Activated CD8-positive, alpha-beta T cell treated with anti-CD3 and anti-CD28 coated beads, Interleukin-2, amount 10 ng/mL, durations not matched to agents 7 days and 5 days (primary cell): ENCODE results near the gene OPN3. TPM values are rescaled to one million over a fixed set of nuclear protein-coding genes. Genes with fewer than 3 reads are reported as not detected.
A peak's percentile ranks its signal among the peaks of the same experiment; 100 is the strongest.

Experiments
- ATAC-seq: fragments of 150-1000 bp; cut with Tn5 transposase; one replicate; pipeline ENCODE4 v1.10.0; 2021; ENCODE audit warnings: moderate library complexity
- CTCF ChIA-PET: fragments of 350-600 bp; sonication (Branson Sonifier 250); formaldehyde crosslinking; loops from one replicate; lab custom pipeline; 2021; ENCODE audit warnings: antibody characterized with exemption; lab: Charles Lee
- POLR2A ChIA-PET: fragments of 350-600 bp; sonication (Branson Sonifier 250); formaldehyde crosslinking; loops from one replicate; lab custom pipeline; 2021; ENCODE audit warnings: antibody characterized with exemption; lab: Charles Lee
- DNase-seq: peaks from one replicate; pipeline ENCODE4 v3.0.0-alpha.2; 2020
- H3K27ac Mint-ChIP-seq: one replicate; pipeline ENCODE4 v1.8.0; 2021; ENCODE audit warnings: mild to moderate bottlenecking, mixed read lengths
- H3K27me3 Mint-ChIP-seq: one replicate; pipeline ENCODE4 v1.8.0; 2021; ENCODE audit warnings: low read depth, mixed read lengths
- H3K36me3 Mint-ChIP-seq: one replicate; pipeline ENCODE4 v1.8.0; 2021; ENCODE audit warnings: low read depth, mixed read lengths
- H3K4me1 Mint-ChIP-seq: one replicate; pipeline ENCODE4 v1.8.0; 2021; ENCODE audit warnings: low read depth, mixed read lengths
- H3K4me3 Mint-ChIP-seq: one replicate; pipeline ENCODE4 v1.8.0; 2021; ENCODE audit warnings: mild to moderate bottlenecking, mixed read lengths
- H3K9me3 Mint-ChIP-seq: one replicate; pipeline ENCODE4 v1.8.0; 2022; ENCODE audit warnings: mixed read lengths; ENCODE audit not compliant: insufficient read depth
- total RNA-seq, 2 experiments: library from RNA; stranded (reverse); gene quantifications; one replicate each; pipeline ENCODE4 v1.2.3, GENCODE V29; 2021

Gene OPN3
- total RNA-seq, 2 experiments from 2014 or later: 15.2 to 15.9 TPM

DNA sequence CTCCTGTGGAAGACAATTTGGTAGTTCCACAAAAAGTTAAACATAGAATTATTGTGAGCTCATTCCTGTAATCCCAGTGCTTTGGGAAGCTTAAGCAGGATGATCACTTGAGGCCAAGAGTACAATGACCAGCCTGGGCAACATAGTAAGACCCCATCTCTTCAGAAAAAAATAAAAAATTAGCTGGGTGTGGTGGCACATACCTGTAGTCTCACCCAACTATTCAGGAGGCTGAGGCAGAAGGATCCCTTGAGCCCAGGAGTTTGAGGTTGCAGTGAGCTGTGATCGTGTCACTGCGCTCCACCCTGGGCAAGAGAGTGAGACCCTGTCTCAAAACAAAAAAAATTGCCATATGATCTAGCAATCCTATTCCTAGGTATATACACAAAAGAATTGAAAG lies 4.1 kb upstream of the OPN3 start:
- ChIA-PET POLR2A (no interaction called here), CTCF (interaction anchor here (1.6 kb wide), 1 partner anchor 33 kb away, joined by 4 read pairs; no protein-coding TSS in a partner anchor)
- Mint-ChIP-seq H3K27me3 (no peaks in the 10 kb centered on the region), H3K36me3 (peaks cover 4% of the 10 kb centered on the region), H3K4me1 (peaks cover 8% of the 10 kb centered on the region), H3K9me3 (no peaks in the 10 kb centered on the region), H3K27ac (no peak overlapping the region), H3K4me3 (no peak overlapping the region)
- ATAC-seq (no peak), DNase-seq (no peak)

DNA sequence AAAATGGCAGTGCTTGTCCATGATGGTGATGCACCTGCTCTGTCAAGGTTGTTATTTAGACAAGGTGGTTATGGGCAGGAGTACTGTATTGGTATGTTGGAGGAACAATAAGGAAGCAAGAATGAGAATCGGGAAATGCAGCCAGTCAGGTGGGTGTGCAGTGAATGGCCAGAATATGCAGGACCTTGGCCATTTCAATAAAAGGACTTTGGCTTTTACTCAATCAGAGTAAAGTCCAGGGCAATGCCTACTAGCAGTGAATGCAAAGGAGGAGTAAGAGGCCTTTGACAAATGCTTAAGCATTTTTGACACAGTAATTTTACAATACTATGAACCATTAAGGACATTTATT lies 2.4 kb upstream of the OPN3 start:
- peaks cover 23% of the 10 kb centered on the region for H3K4me1 Mint-ChIP-seq
- H3K27ac Mint-ChIP-seq: no peak overlapping the region
- ATAC-seq: no peak
- DNase-seq: no peak
- H3K9me3 Mint-ChIP-seq: no peaks in the 10 kb centered on the region
- peaks cover 13% of the 10 kb centered on the region for H3K36me3 Mint-ChIP-seq
- POLR2A ChIA-PET: interaction anchor here (1.0 kb wide), 1 partner anchor 35 kb away, joined by 5 read pairs; no protein-coding TSS in a partner anchor
- CTCF ChIA-PET: no interaction called here
- no peak overlapping the region for H3K4me3 Mint-ChIP-seq
- H3K27me3 Mint-ChIP-seq: no peaks in the 10 kb centered on the region

DNA sequence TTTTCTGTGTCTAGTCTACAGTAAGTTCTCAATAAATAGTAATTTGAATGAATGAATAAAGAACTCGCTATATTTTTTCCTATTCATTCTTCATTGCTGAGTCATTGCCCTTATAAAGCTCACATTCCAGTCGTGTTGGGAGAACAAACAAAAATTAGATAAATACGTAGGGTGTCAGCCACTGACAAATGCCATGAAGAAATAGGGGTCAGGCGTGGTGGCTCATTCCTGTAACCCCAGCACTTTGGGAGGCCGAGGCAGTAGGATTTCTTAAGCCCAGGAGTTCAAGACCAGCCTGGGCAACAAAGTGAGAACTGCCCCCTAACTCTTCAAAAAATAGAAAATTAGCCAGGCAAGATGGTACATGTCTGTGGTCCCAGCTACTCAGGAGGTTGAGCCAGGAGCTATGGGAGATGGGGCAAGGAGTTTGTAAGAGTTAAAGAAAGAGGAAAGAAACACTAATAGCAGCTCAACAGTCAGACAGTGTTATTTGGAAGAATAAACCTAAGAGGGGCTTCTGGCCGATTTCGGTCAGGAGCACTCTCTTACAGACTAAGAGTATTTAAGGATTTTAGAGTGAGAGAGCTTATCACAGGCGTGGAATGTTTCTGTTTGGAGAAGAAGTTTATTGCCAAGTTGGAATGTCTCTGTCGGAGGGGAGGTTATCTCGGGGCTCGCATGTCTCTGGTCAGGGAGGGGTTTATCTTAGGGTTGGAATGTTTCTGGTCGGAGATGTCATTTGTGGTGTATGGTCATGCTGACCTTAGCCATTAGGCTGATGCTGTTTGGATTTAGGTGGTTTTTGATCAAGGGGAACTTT lies 1.8 kb upstream of the OPN3 start:
- H3K27ac Mint-ChIP-seq: no peak overlapping the region
- H3K36me3 Mint-ChIP-seq: peaks cover 17% of the 10 kb centered on the region
- ChIA-PET POLR2A (interaction anchor here (1.0 to 2.6 kb wide), 3 partner anchors 35 to 206 kb away, joined by 5 to 12 read pairs (median 6); partner anchors contain the start of genes EXO1 and FH), CTCF (interaction anchor here (0.9 kb wide), 1 partner anchor 15 kb away, joined by 6 read pairs; no protein-coding TSS in a partner anchor)
- H3K4me3 Mint-ChIP-seq: no peak overlapping the region
- ATAC-seq: no peak
- no peaks in the 10 kb centered on the region for H3K27me3 Mint-ChIP-seq
- H3K9me3 Mint-ChIP-seq: no peaks in the 10 kb centered on the region
- peaks cover 28% of the 10 kb centered on the region for H3K4me1 Mint-ChIP-seq
- no peak for DNase-seq

DNA sequence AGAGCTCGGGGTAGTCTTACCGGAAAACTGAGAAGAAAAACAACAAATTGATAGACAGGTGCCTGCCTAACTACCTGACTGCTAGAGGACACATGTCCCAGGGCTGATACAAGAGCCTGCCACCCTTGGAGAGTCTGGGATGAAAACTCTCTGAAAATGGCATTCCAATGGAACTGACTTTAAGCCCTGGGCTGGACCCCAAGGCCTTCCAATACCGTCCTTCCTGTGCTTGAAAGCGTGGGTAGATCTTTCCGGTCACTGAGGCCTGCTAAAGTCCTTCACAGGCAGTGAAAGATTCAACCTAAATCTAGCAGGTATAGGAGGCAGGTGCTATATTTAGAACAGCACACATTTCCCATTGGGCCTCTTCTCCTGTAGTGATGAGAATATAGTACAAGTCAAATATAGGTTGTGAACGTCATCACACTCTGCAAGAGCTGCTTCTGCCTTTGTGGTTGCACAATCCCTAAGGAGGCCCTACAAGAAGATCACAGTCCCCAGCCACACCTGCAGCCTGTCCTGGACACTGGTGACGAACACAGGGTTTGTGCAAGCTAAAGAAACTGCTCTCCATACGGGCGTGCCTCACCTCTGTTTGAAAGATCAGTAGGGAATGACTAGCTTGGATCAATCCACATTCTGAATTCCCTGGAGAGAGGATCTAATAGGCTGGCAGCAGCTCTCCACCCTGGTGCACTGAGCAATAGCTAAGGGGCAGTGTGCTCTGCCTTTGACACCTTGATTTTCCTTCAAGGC lies 876 bp upstream of the OPN3 start:
- Mint-ChIP-seq H3K9me3 (no peaks in the 10 kb centered on the region), H3K27me3 (no peaks in the 10 kb centered on the region), H3K36me3 (peaks cover 22% of the 10 kb centered on the region), H3K27ac (peak overlapping the region; percentile 78), H3K4me3 (peak overlapping the region; percentile 67), H3K4me1 (peaks cover 32% of the 10 kb centered on the region)
- CTCF ChIA-PET: interaction anchor here (0.9 to 1.5 kb wide), 3 partner anchors 11 to 14 kb away, joined by 5 to 8 read pairs (median 6); no protein-coding TSS in a partner anchor
- POLR2A ChIA-PET: interaction anchor here (1.0 to 2.6 kb wide), 5 partner anchors 14 to 207 kb away, joined by 3 to 12 read pairs (median 5); partner anchors contain the start of genes EXO1 and FH
- ATAC-seq (no peak), DNase-seq (no peak)

DNA sequence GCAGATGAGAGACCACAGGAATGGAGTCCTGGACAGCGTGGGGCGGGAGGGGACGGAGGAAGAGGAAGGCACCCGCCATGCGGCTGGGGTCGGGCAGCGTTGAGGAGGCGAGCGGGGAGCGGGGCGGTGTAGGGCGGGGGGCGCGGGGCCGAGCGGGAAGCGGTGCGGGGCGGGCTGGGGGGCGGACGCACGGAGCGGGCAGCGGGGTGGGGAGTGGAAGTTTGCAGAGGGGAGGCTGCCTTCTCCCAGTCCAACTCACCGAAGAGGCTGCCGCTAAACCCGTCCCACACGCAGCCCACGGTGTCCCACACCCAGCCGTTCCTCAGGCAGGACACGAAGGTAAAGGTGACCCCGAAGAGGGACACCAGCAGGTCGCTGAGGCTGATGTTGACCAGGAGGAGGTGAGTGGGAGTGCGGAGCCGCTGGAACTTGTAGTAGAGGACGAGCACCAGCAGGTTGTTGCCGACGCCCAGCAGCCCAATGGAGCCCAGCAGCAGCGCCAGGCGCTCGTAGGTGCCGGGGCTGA lies 483 bp downstream of the OPN3 start:
- Mint-ChIP-seq H3K4me3 (peak overlapping the region; percentile 84), H3K36me3 (peaks cover 33% of the 10 kb centered on the region), H3K4me1 (peaks cover 41% of the 10 kb centered on the region), H3K9me3 (no peaks in the 10 kb centered on the region), H3K27ac (peak overlapping the region; percentile 88), H3K27me3 (no peaks in the 10 kb centered on the region)
- DNase-seq (no peak), ATAC-seq (peak; percentile 30)
- POLR2A ChIA-PET: interaction anchor here (1.5 to 2.6 kb wide), 3 partner anchors 37 to 208 kb away, joined by 5 to 12 read pairs (median 6); partner anchors contain the start of genes EXO1 and FH
- CTCF ChIA-PET: interaction anchor here (1.0 to 1.5 kb wide), 3 partner anchors 10 to 199 kb away, joined by 5 to 8 read pairs (median 5); no protein-coding TSS in a partner anchor

DNA sequence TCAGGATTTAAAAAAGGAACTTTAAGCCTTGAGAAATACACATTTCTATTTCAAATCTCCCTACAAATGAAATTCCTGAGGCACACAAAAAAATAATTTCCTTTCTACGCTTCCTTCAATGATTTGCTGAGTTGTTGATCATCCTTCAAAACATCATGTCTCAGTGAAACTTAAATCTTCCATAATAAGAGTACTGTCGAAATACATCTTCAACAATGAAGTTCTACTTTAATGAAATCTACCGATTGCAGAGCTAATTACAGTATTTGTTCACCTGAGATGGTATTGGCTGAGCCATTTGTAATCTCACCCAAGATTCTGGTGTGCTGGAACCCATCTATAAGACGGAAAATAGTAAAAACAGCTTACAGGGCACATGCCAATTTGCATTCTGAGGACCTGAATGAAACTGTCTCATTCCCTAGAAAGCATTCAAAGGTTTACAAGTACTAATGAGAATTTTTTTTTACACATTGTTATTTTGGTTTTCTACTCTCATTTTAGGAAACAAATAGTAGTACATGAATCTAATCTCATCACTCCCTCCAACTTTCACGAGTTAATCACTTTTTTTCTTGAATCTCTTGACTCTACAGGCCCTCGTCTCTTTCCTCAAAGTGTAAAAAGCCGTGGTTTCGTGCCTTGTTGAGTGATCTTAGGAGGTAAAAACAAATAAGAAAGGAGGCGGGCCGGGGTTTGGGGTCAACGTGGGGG lies 1.1 kb downstream of the OPN3 start:
- Mint-ChIP-seq H3K4me3 (peak overlapping the region; percentile 84), H3K27ac (peak overlapping the region; percentile 88), H3K36me3 (peaks cover 38% of the 10 kb centered on the region), H3K4me1 (peaks cover 41% of the 10 kb centered on the region), H3K27me3 (no peaks in the 10 kb centered on the region), H3K9me3 (no peaks in the 10 kb centered on the region)
- ATAC-seq: no peak
- ChIA-PET POLR2A (no interaction called here), CTCF (interaction anchor here (0.8 to 1.2 kb wide), 3 partner anchors 11 to 200 kb away, joined by 3 to 5 read pairs (median 5); no protein-coding TSS in a partner anchor)
- DNase-seq: peak; percentile 46

DNA sequence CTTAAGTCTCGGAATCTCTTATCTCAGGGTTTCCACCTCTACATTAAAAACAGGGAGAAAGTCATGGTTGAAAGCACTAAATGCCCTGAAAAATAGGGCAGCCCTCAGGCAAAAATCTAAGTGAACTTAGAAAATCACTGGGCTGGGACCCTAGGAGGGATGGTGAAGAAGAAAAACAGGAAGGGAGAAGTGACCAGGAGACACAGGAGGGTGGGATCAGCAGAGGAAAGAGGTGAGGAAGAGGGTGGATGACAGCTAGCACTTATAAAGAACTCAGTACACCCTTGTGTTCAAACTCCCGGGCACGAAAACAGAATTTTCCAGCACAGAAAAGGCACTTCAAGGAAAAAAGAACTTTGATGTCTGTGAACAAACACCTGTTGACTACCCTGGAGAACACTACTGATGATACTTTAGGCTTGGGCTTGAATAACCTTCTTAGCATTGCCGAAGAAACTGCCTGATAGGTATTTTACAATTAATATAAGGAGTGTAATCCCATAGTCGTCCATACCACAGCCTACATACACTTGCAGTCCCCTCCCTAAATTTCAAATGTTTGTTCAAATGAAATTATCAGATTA lies 2.0 kb downstream of the OPN3 start:
- Mint-ChIP-seq H3K36me3 (peaks cover 42% of the 10 kb centered on the region), H3K27ac (no peak overlapping the region), H3K27me3 (no peaks in the 10 kb centered on the region), H3K9me3 (no peaks in the 10 kb centered on the region), H3K4me3 (peak overlapping the region; percentile 84), H3K4me1 (peaks cover 41% of the 10 kb centered on the region)
- ATAC-seq: no peak
- DNase-seq: no peak
- ChIA-PET POLR2A (no interaction called here), CTCF (interaction anchor here (0.8 to 1.2 kb wide), 2 partner anchors 11 to 26 kb away, joined by 3 to 5 read pairs; no protein-coding TSS in a partner anchor)

DNA sequence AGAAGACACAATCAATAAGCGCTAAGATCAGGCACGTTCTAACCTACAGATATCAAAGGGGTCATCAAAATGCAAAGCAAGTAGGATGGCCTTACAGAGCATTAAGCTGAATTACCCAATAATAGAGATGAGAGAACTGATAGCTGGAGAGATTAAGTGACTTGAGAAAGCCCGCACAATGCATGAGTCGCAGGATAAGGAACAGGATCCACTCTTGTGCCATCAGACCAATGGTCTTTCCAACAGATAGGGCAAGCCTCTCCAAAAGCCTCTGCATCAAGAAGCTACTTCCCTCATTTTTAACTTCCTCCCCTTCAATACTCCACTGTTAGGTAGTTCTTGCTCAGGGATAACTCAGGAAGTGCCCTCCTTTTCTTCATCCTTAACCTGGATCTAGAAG lies 2.6 kb downstream of the OPN3 start:
- H3K4me1 Mint-ChIP-seq: peaks cover 41% of the 10 kb centered on the region

DNA sequence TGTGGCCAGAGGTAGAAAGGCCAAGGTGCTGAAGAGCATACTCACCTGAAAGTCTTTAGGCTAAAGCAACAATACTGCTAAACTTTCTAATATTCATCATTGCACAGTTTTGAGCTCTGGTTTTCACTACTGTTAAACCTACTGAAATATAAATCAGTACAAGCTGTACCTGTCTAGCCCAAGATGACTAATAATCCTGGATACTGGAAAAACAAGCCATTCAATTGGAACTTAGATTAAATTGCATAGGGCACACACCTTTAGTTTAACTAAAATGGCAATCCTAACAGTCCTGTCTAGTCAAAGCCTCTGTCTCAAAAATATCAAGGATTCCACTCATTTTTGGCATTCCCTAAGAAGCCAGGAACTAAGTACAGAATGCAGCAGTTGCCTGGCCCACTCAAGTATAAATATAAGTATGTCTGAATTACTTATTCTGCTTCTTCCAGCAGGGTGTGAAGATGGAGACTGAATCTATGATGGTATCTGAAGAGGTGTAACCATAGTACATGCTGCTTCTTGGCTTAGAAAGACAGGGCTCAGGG lies 3.1 kb downstream of the OPN3 start:
- Mint-ChIP-seq H3K27me3 (no peaks in the 10 kb centered on the region), H3K9me3 (no peaks in the 10 kb centered on the region), H3K36me3 (peaks cover 44% of the 10 kb centered on the region), H3K4me1 (peaks cover 45% of the 10 kb centered on the region), H3K27ac (no peak overlapping the region), H3K4me3 (peak overlapping the region; percentile 84)
- DNase-seq (no peak), ATAC-seq (no peak)
- ChIA-PET POLR2A (no interaction called here), CTCF (no interaction called here)

More for the DNA sequence above, 2.6 kb downstream of the OPN3 start:
- Mint-ChIP-seq H3K9me3 (no peaks in the 10 kb centered on the region), H3K36me3 (peaks cover 42% of the 10 kb centered on the region), H3K4me3 (peak overlapping the region; percentile 84), H3K27ac (no peak overlapping the region), H3K27me3 (no peaks in the 10 kb centered on the region)
- POLR2A ChIA-PET: no interaction called here
- CTCF ChIA-PET: no interaction called here
- ATAC-seq: no peak
- DNase-seq: no peak

DNA sequence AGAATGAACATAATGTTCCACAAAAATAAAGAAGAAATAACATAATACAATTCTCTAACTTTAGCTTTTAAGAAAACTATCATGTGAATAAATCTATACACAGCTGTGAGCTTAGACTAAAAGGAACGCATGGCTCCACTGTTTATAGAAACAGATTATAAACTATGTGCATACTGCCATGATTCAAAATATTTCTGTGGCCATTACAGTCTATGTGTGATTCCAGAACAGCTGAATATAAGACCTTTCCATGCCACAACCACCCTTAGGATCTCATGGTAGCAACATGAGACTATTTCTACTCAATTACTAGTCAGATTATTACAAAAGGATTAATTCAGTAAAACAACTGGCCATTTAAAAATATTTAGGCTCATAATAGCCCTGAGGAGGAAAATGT lies 3.9 kb downstream of the OPN3 start:
- Mint-ChIP-seq H3K27ac (no peak overlapping the region), H3K36me3 (peaks cover 51% of the 10 kb centered on the region), H3K27me3 (no peaks in the 10 kb centered on the region), H3K4me3 (no peak overlapping the region), H3K9me3 (no peaks in the 10 kb centered on the region), H3K4me1 (peaks cover 52% of the 10 kb centered on the region)
- DNase-seq (no peak), ATAC-seq (no peak)
- ChIA-PET POLR2A (no interaction called here), CTCF (interaction anchor here (1.5 kb wide), 1 partner anchor 211 kb away, joined by 4 read pairs; the partner anchor contains the start of gene EXO1)
